HL-60 (cell line): Measurements from ENCODE around the gene MYO1D.

Experiments
- DNase-seq, 2 experiments: peaks; one replicate each; pipeline ENCODE4 v3.0.0-alpha.2; 2010 to 2020; ENCODE audit warnings: low read depth in 1 of 2, low spot score in 1 of 2
- H3K27ac ChIP-seq: fragments of 250-450 bp; sonication (Bioruptor Pico); replicated peaks from 2 replicates; pipeline ENCODE4 v1.5.1; 2020; ENCODE audit warnings: mild to moderate bottlenecking, moderate library complexity
- H3K27me3 ChIP-seq: fragments of 250-450 bp; sonication (Bioruptor Pico); 2 replicates; pipeline ENCODE4 v1.5.1; 2021; ENCODE audit warnings: mild to moderate bottlenecking, moderate library complexity; ENCODE audit not compliant: insufficient read depth, poor library complexity, severe bottlenecking
- H3K4me3 ChIP-seq: replicated peaks from 2 replicates; pipeline ENCODE4 v1.5.1; 2011; ENCODE audit warnings: mild to moderate bottlenecking, control low read depth, low read length; ENCODE audit not compliant: insufficient read depth
- CTCF ChIP-seq: IDR thresholded peaks from one replicate; pipeline ENCODE4 v1.5.1; 2011; ENCODE audit warnings: low read length, control low read depth, inconsistent platforms; ENCODE audit not compliant: insufficient read depth
- GABPA ChIP-seq: IDR thresholded peaks from 2 replicates; pipeline ENCODE4 v1.6.1; 2012; ENCODE audit warnings: low read depth
- POLR2AphosphoS5 ChIP-seq: IDR thresholded peaks from 2 replicates; pipeline ENCODE4 v1.6.1; 2012; ENCODE audit warnings: low read depth
- REST ChIP-seq: IDR thresholded peaks from 2 replicates; pipeline ENCODE4 v1.6.1; 2012; ENCODE audit warnings: low read depth; ENCODE audit not compliant: insufficient replicate concordance
- SPI1 ChIP-seq: IDR thresholded peaks from 2 replicates; pipeline ENCODE4 v1.6.1; 2012; ENCODE audit warnings: low read depth, mild to moderate bottlenecking, borderline replicate concordance

Gene MYO1D

GRCh38 chr17:32913593-32913992 lies 36.7 kb upstream of the MYO1D start:
- Histone ChIP-seq H3K4me3 (no peak overlapping the region), H3K27ac (no peak overlapping the region), H3K27me3 (no peaks in the 10 kb centered on the region)
- no peak for DNase-seq
- TF ChIP-seq REST (no peak), SPI1 (no peak)

GRCh38 chr17:32912218-32912897 lies 35.4 kb upstream of the MYO1D start:
- no peaks in the 10 kb centered on the region for H3K27me3 ChIP-seq
- no peak for DNase-seq

GRCh38 chr17:32910769-32911168 lies 33.8 kb upstream of the MYO1D start:
- TF ChIP-seq SPI1 (no peak), CTCF (no peak), POLR2AphosphoS5 (no peak), GABPA (no peak), REST (no peak)

More at GRCh38 chr17:32912218-32912897, 35.4 kb upstream of the MYO1D start:
- Histone ChIP-seq H3K27ac (no peak overlapping the region), H3K4me3 (no peak overlapping the region)
- TF ChIP-seq POLR2AphosphoS5 (no peak), SPI1 (no peak), CTCF (no peak), GABPA (no peak), REST (no peak)

More at GRCh38 chr17:32910769-32911168, 33.8 kb upstream of the MYO1D start:
- no peak overlapping the region for H3K4me3 ChIP-seq
- H3K27ac ChIP-seq = no peak overlapping the region
- DNase-seq = no peak
- no peaks in the 10 kb centered on the region for H3K27me3 ChIP-seq
